Measurements from ENCODE around the gene UQCR10.

UQCR10 gene

GRCh38 chr22:29732883-29733282 is 34.3 kb upstream of the UQCR10 start:
- H3K4me3 Mint-ChIP-seq: no peak overlapping the region

GRCh38 chr22:29733362-29734201 is 33.6 kb upstream of the UQCR10 start:
- DNase-seq (no peak), ATAC-seq (no peak)
- no peak overlapping the region for H3K4me3 Mint-ChIP-seq
- H3K4me1 Mint-ChIP-seq: no peaks in the 10 kb centered on the region
- peak overlapping the region in 1 of 2 donors; percentile 44 for H3K27ac Mint-ChIP-seq
- H3K9me3 Mint-ChIP-seq: no peaks in the 10 kb centered on the region
- H3K27me3 Mint-ChIP-seq: no peaks in the 10 kb centered on the region

More at GRCh38 chr22:29732883-29733282, 34.3 kb upstream of the UQCR10 start:
- Mint-ChIP-seq H3K4me1 (no peaks in the 10 kb centered on the region), H3K9me3 (no peaks in the 10 kb centered on the region), H3K27me3 (no peaks in the 10 kb centered on the region), H3K27ac (no peak overlapping the region)
- DNase-seq (no peak), ATAC-seq (no peak)

- DNase-seq (no peak), ATAC-seq (no peak)
- Mint-ChIP-seq H3K27ac (no peak overlapping the region), H3K27me3 (no peaks in the 10 kb centered on the region), H3K9me3 (no peaks in the 10 kb centered on the region), H3K4me1 (no peaks in the 10 kb centered on the region), H3K4me3 (no peak overlapping the region)
Measured at GRCh38 chr22:29734406-29734805, 32.8 kb upstream of the UQCR10 start.

- Mint-ChIP-seq H3K4me1 (no peaks in the 10 kb centered on the region), H3K9me3 (no peaks in the 10 kb centered on the region), H3K27me3 (no peaks in the 10 kb centered on the region), H3K4me3 (no peak overlapping the region), H3K27ac (no peak overlapping the region)
- no peak for ATAC-seq
- no peak for DNase-seq
Measured at GRCh38 chr22:29734838-29735237, 32.3 kb upstream of the UQCR10 start.

GRCh38 chr22:29735416-29735815 is 31.8 kb upstream of the UQCR10 start:
- H3K27me3 Mint-ChIP-seq: no peaks in the 10 kb centered on the region
- H3K4me3 Mint-ChIP-seq: no peak overlapping the region
- H3K9me3 Mint-ChIP-seq: no peaks in the 10 kb centered on the region
- H3K4me1 Mint-ChIP-seq: no peaks in the 10 kb centered on the region
- DNase-seq: no peak
- ATAC-seq: no peak
- no peak overlapping the region for H3K27ac Mint-ChIP-seq

GRCh38 chr22:29737251-29738117 is 29.7 kb upstream of the UQCR10 start:
- no peaks in the 10 kb centered on the region for H3K27me3 Mint-ChIP-seq
- H3K9me3 Mint-ChIP-seq: no peaks in the 10 kb centered on the region
- H3K4me3 Mint-ChIP-seq: no peak overlapping the region
- peaks cover 5% of the 10 kb centered on the region for H3K4me1 Mint-ChIP-seq
- DNase-seq (no peak), ATAC-seq (no peak)
- H3K27ac Mint-ChIP-seq: no peak overlapping the region

GRCh38 chr22:29738118-29738815 is 28.9 kb upstream of the UQCR10 start:
- H3K9me3 Mint-ChIP-seq: no peaks in the 10 kb centered on the region
- no peak overlapping the region for H3K4me3 Mint-ChIP-seq
- H3K27ac Mint-ChIP-seq: no peak overlapping the region
- H3K27me3 Mint-ChIP-seq: no peaks in the 10 kb centered on the region
- DNase-seq (no peak), ATAC-seq (no peak)
- peaks cover 6% of the 10 kb centered on the region for H3K4me1 Mint-ChIP-seq

GRCh38 chr22:29739346-29739875 is 27.8 kb upstream of the UQCR10 start:
- DNase-seq (no peak), ATAC-seq (no peak)
- no peaks in the 10 kb centered on the region for H3K27me3 Mint-ChIP-seq
- H3K4me3 Mint-ChIP-seq: no peak overlapping the region
- H3K4me1 Mint-ChIP-seq: peaks cover 6% of the 10 kb centered on the region
- no peak overlapping the region for H3K27ac Mint-ChIP-seq
- H3K9me3 Mint-ChIP-seq: no peaks in the 10 kb centered on the region

GRCh38 chr22:29740216-29740615 is 27.0 kb upstream of the UQCR10 start:
- Mint-ChIP-seq H3K4me1 (peaks cover 6% of the 10 kb centered on the region), H3K27me3 (no peaks in the 10 kb centered on the region), H3K27ac (peak overlapping the region in 1 of 2 donors; percentile 83), H3K9me3 (no peaks in the 10 kb centered on the region), H3K4me3 (no peak overlapping the region)
- ATAC-seq: no peak
- no peak for DNase-seq

- ATAC-seq (no peak), DNase-seq (no peak)
- Mint-ChIP-seq H3K4me1 (peaks cover 6% of the 10 kb centered on the region), H3K9me3 (no peaks in the 10 kb centered on the region), H3K27ac (no peak overlapping the region), H3K27me3 (no peaks in the 10 kb centered on the region), H3K4me3 (no peak overlapping the region)
Measured at GRCh38 chr22:29741926-29742325, 25.2 kb upstream of the UQCR10 start.

GRCh38 chr22:29742326-29742725 is 24.8 kb upstream of the UQCR10 start:
- Mint-ChIP-seq H3K27me3 (no peaks in the 10 kb centered on the region), H3K4me3 (no peak overlapping the region), H3K9me3 (no peaks in the 10 kb centered on the region), H3K27ac (no peak overlapping the region), H3K4me1 (peaks cover 6% of the 10 kb centered on the region)
- DNase-seq (no peak), ATAC-seq (no peak)

GRCh38 chr22:29744902-29745301 is 22.3 kb upstream of the UQCR10 start:
- H3K27ac Mint-ChIP-seq: no peak overlapping the region
- DNase-seq (no peak), ATAC-seq (no peak)
- no peak overlapping the region for H3K4me3 Mint-ChIP-seq
- H3K4me1 Mint-ChIP-seq: peaks cover 6% of the 10 kb centered on the region
- no peaks in the 10 kb centered on the region for H3K9me3 Mint-ChIP-seq
- H3K27me3 Mint-ChIP-seq: no peaks in the 10 kb centered on the region

- H3K27ac Mint-ChIP-seq: peak overlapping the region; percentile 21 to 91
- H3K4me3 Mint-ChIP-seq: no peak overlapping the region
Measured at GRCh38 chr22:29747832-29748231, 19.3 kb upstream of the UQCR10 start.

GRCh38 chr22:29748248-29748893 is 18.8 kb upstream of the UQCR10 start:
- peak overlapping the region in 1 of 2 donors; percentile 21 for H3K27ac Mint-ChIP-seq

More at GRCh38 chr22:29747832-29748231, 19.3 kb upstream of the UQCR10 start:
- no peak for DNase-seq
- no peak for ATAC-seq
- no peaks in the 10 kb centered on the region for H3K9me3 Mint-ChIP-seq
- H3K4me1 Mint-ChIP-seq: peaks cover 20% of the 10 kb centered on the region
- H3K27me3 Mint-ChIP-seq: no peaks in the 10 kb centered on the region

GRCh38 chr22:29750029-29750428 is 17.1 kb upstream of the UQCR10 start:
- H3K4me3 Mint-ChIP-seq: no peak overlapping the region
- H3K27me3 Mint-ChIP-seq: no peaks in the 10 kb centered on the region
- H3K9me3 Mint-ChIP-seq: no peaks in the 10 kb centered on the region
- H3K27ac Mint-ChIP-seq: no peak overlapping the region
- ATAC-seq (no peak), DNase-seq (no peak)
- H3K4me1 Mint-ChIP-seq: peaks cover 20% of the 10 kb centered on the region

More at GRCh38 chr22:29748248-29748893, 18.8 kb upstream of the UQCR10 start:
- Mint-ChIP-seq H3K4me1 (peaks cover 20% of the 10 kb centered on the region), H3K9me3 (no peaks in the 10 kb centered on the region), H3K4me3 (no peak overlapping the region), H3K27me3 (no peaks in the 10 kb centered on the region)
- no peak for ATAC-seq
- no peak for DNase-seq
